Ovary (tissue), 3 donors: ENCODE data around the gene PPFIA2.

Experiments used
- CTCF ChIP-seq, 3 donors: fragments of 450-650 bp in 2 of 3; fragments of 200-600 bp in 1 of 3; IDR thresholded peaks; one replicate each; pipeline versions ENCODE4 v1.5.1 to v1.8.0; 2016 to 2022; ENCODE audit warnings: antibody characterized with exemption in 3 of 3, mild to moderate bottlenecking in 1 of 3
- EP300 ChIP-seq: sonication (generic); formaldehyde crosslinking; IDR thresholded peaks from one replicate; pipeline ENCODE4 v1.6.1; 2017; ENCODE audit warnings: antibody characterized with exemption
- POLR2A ChIP-seq: fragments of 450-650 bp; IDR thresholded peaks from one replicate; pipeline ENCODE4 v1.6.1; 2017; ENCODE audit warnings: antibody characterized with exemption, mild to moderate bottlenecking, moderate library complexity
- donor health status: DM: no; HTN: no; CAD: no.

DNA sequence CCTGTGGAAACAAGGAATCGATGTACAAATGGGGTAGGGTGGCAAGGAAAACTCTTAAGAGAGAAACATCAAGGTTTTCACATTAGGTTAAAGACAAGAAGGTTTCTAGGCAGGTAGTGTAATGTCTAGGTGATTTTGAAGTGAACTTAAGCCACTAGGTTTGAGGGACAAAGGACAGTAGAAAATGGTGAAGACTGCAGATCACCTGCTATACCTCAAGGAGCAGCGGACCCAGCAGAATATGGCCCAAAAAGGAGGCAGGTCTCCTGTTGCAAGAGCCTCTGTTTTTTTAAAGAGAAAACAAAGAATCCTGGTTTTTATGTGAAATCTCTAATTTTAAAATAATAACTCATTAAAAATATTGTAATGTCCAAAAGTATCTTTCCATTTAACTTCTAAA, 503.2 kb downstream of the PPFIA2 start:
- TF ChIP-seq EP300 (no peak), POLR2A (no peak), CTCF (IDR thresholded peaks at IDR 0.05) (no peak)
